Breast epithelium (tissue), 4 donors: ENCODE measurements around the gene KIF21A. TPM values are rescaled to one million over a fixed set of nuclear protein-coding genes. Genes with fewer than 3 reads are reported as not detected.

Experiments
- DNase-seq, 2 donors: peaks; one replicate each; pipeline ENCODE4 v3.0.0-alpha.2; 2019; ENCODE audit warnings: low spot score in 2 of 2
- H3K27ac ChIP-seq, 2 donors: fragments of 200-600 bp; sonication (generic) in 1 of 2; one replicate each; pipeline ENCODE4 v1.5.1; 2016 to 2019; ENCODE audit warnings: mild to moderate bottlenecking in 1 of 2
- H3K27me3 ChIP-seq, 2 donors: fragments of 200-600 bp; sonication (generic) in 1 of 2; one replicate each; pipeline versions ENCODE4 v1.5.1 to v1.6.0; 2017 to 2019; ENCODE audit warnings: control low read depth in 1 of 2, mild to moderate bottlenecking in 1 of 2
- H3K36me3 ChIP-seq: fragments of 200-600 bp; one replicate; pipeline ENCODE4 v1.5.1; 2019
- H3K4me1 ChIP-seq, 2 donors: fragments of 200-600 bp; sonication (generic); one replicate each; pipeline ENCODE4 v1.5.1; 2016 to 2019; ENCODE audit warnings: control low read depth in 1 of 2
- H3K4me3 ChIP-seq, 3 donors: fragments of 200-600 bp; sonication (generic); 1 replicate in 2 of 3; 2 replicates in 1 of 3; pipeline ENCODE4 v1.5.1; 2016 to 2019; ENCODE audit warnings: mild to moderate bottlenecking in 3 of 3, moderate library complexity in 2 of 3
- H3K9me3 ChIP-seq, 2 donors: fragments of 200-600 bp; sonication (generic) in 1 of 2; one replicate each; pipeline ENCODE4 v1.5.1; 2016 to 2019; ENCODE audit warnings: control low read depth in 1 of 2
- CTCF ChIP-seq, 3 donors: fragments of 450-650 bp; IDR thresholded peaks; one replicate each; pipeline ENCODE4 v1.5.1; 2016 to 2017; ENCODE audit warnings: antibody characterized with exemption in 3 of 3, mild to moderate bottlenecking in 3 of 3, moderate library complexity in 3 of 3
- POLR2A ChIP-seq: fragments of 450-650 bp; IDR thresholded peaks from one replicate; pipeline ENCODE4 v1.6.1; 2016; ENCODE audit warnings: antibody characterized with exemption, mild to moderate bottlenecking, moderate library complexity
- POLR2AphosphoS5 ChIP-seq, 3 donors: sonication (generic); formaldehyde crosslinking; IDR thresholded peaks; one replicate each; pipeline ENCODE4 v1.6.1; 2017; ENCODE audit warnings: antibody characterized with exemption in 3 of 3
- intact Hi-C: fragments of 100-400 bp; cut with DNase I; formaldehyde crosslinking; loops from one replicate; pipeline ENCODE4 v1.15.1; 2023; ENCODE audit warnings: low total_unique reads
- total RNA-seq, 3 donors: library from RNA; depleted of rRNA; stranded (reverse); fragments of >200 nt; gene quantifications; one replicate each; pipeline ENCODE4 v1.1.0, GENCODE V29; 2016

KIF21A gene
- total RNA-seq, 3 donors from 2014 or later, result 10.2 to 23.7 (median 11.7) TPM

GRCh38 chr12:39341179-39341578 lies 101.7 kb downstream of the KIF21A start:
- intact Hi-C loops, result no loop called here
- Histone ChIP-seq H3K9me3 (no peaks in the 10 kb centered on the region), H3K27ac (no peak overlapping the region), H3K27me3 (no peaks in the 10 kb centered on the region), H3K4me3 (no peak overlapping the region), H3K36me3 (no peaks in the 10 kb centered on the region), H3K4me1 (no peaks in the 10 kb centered on the region)
- TF ChIP-seq CTCF (IDR thresholded peaks at IDR 0.05), result no peak
- no peak for TF ChIP-seq POLR2AphosphoS5 (IDR thresholded peaks at IDR 0.05)
- TF ChIP-seq POLR2A, result no peak
- no peak for DNase-seq

- intact Hi-C loops, result no loop called here
- TF ChIP-seq POLR2A, result no peak
- TF ChIP-seq CTCF (IDR thresholded peaks at IDR 0.05), result no peak
- no peak for TF ChIP-seq POLR2AphosphoS5 (IDR thresholded peaks at IDR 0.05)
- no peak for DNase-seq
Observed at GRCh38 chr12:39332661-39333175, 110.2 kb downstream of the KIF21A start.

GRCh38 chr12:39331539-39332261 lies 111.2 kb downstream of the KIF21A start:
- H3K36me3 ChIP-seq, result no peaks in the 10 kb centered on the region
- no peaks in the 10 kb centered on the region for H3K9me3 ChIP-seq
- intact Hi-C loops, result no loop called here
- no peaks in the 10 kb centered on the region for H3K27me3 ChIP-seq
- no peaks in the 10 kb centered on the region for H3K4me1 ChIP-seq
- no peak for DNase-seq
- no peak overlapping the region for H3K27ac ChIP-seq
- H3K4me3 ChIP-seq, result no peak overlapping the region
- TF ChIP-seq CTCF (IDR thresholded peaks at IDR 0.05), result no peak
- TF ChIP-seq POLR2A, result no peak
- TF ChIP-seq POLR2AphosphoS5 (IDR thresholded peaks at IDR 0.05), result no peak

More at GRCh38 chr12:39332661-39333175, 110.2 kb downstream of the KIF21A start:
- Histone ChIP-seq H3K4me3 (no peak overlapping the region), H3K9me3 (no peaks in the 10 kb centered on the region), H3K36me3 (no peaks in the 10 kb centered on the region), H3K27me3 (no peaks in the 10 kb centered on the region), H3K4me1 (no peaks in the 10 kb centered on the region), H3K27ac (no peak overlapping the region)

- Histone ChIP-seq H3K36me3 (no peaks in the 10 kb centered on the region), H3K9me3 (no peaks in the 10 kb centered on the region), H3K4me1 (no peaks in the 10 kb centered on the region), H3K27ac (no peak overlapping the region), H3K27me3 (no peaks in the 10 kb centered on the region), H3K4me3 (no peak overlapping the region)
- DNase-seq, result no peak
- TF ChIP-seq CTCF (IDR thresholded peaks at IDR 0.05), result no peak
- no peak for TF ChIP-seq POLR2A
- TF ChIP-seq POLR2AphosphoS5 (IDR thresholded peaks at IDR 0.05), result no peak
- intact Hi-C loops, result no loop called here
Observed at GRCh38 chr12:39329876-39330275, 113.0 kb downstream of the KIF21A start.

- Histone ChIP-seq H3K4me3 (no peak overlapping the region), H3K36me3 (no peaks in the 10 kb centered on the region), H3K27me3 (no peaks in the 10 kb centered on the region), H3K4me1 (no peaks in the 10 kb centered on the region), H3K9me3 (no peaks in the 10 kb centered on the region), H3K27ac (no peak overlapping the region)
- no peak for TF ChIP-seq POLR2AphosphoS5 (IDR thresholded peaks at IDR 0.05)
- TF ChIP-seq POLR2A, result no peak
- no peak for TF ChIP-seq CTCF (IDR thresholded peaks at IDR 0.05)
- DNase-seq, result no peak
- intact Hi-C loops, result no loop called here
Observed at GRCh38 chr12:39329018-39329417, 113.9 kb downstream of the KIF21A start.
